ENCODE data around the gene CDC42BPA.

- no peak for TF ChIP-seq POLR2AphosphoS5 (IDR thresholded peaks at IDR 0.05; ENCODE audit: insufficient read depth in 1 of 2, low read depth in 1 of 2)
- TF ChIP-seq, protein P1, sequence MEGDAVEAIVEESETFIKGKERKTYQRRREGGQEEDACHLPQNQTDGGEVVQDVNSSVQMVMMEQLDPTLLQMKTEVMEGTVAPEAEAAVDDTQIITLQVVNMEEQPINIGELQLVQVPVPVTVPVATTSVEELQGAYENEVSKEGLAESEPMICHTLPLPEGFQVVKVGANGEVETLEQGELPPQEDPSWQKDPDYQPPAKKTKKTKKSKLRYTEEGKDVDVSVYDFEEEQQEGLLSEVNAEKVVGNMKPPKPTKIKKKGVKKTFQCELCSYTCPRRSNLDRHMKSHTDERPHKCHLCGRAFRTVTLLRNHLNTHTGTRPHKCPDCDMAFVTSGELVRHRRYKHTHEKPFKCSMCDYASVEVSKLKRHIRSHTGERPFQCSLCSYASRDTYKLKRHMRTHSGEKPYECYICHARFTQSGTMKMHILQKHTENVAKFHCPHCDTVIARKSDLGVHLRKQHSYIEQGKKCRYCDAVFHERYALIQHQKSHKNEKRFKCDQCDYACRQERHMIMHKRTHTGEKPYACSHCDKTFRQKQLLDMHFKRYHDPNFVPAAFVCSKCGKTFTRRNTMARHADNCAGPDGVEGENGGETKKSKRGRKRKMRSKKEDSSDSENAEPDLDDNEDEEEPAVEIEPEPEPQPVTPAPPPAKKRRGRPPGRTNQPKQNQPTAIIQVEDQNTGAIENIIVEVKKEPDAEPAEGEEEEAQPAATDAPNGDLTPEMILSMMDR (IDR thresholded peaks at IDR 0.05): no peak
Measured at GRCh38 chr1:227214207-227214606, 104.1 kb downstream of the CDC42BPA start.
